ENCODE measurements around the gene TMEM236.
A peak's percentile ranks its signal among the peaks of the same experiment; 100 is the strongest.

TMEM236 gene

GRCh38 chr10:17756557-17757217, 4.7 kb downstream of the TMEM236 start:
- H3K4me3 ChIP-seq (replicated peaks in 1 of 2; ENCODE audit: low read depth in 2 of 2, low read length in 2 of 2): no peak overlapping the region
- peak; percentile 14 to 30 for DNase-seq (ENCODE audit: low read depth in 2 of 2)
- no peak for TF ChIP-seq CTCF (IDR thresholded peaks at IDR 0.05; ENCODE audit: low read depth, low read length)

GRCh38 chr10:17758200-17758599, 6.2 kb downstream of the TMEM236 start:
- TF ChIP-seq CTCF (IDR thresholded peaks at IDR 0.05; ENCODE audit: low read depth, low read length): no peak
- peak in 1 of 2 donors; percentile 47 for DNase-seq (ENCODE audit: low read depth in 2 of 2)
- no peak overlapping the region for H3K4me3 ChIP-seq (replicated peaks in 1 of 2; ENCODE audit: low read depth in 2 of 2, low read length in 2 of 2)

- H3K4me3 ChIP-seq (replicated peaks in 1 of 2; ENCODE audit: low read depth in 2 of 2, low read length in 2 of 2): no peak overlapping the region
- peak in 1 of 2 donors; percentile 51 for DNase-seq (ENCODE audit: low read depth in 2 of 2)
- TF ChIP-seq CTCF (IDR thresholded peaks at IDR 0.05; ENCODE audit: low read depth, low read length): no peak
Measured at GRCh38 chr10:17758896-17759295, 6.9 kb downstream of the TMEM236 start.

GRCh38 chr10:17764142-17764541, 12.1 kb downstream of the TMEM236 start:
- no peak for DNase-seq (ENCODE audit: low read depth in 2 of 2)
- H3K4me3 ChIP-seq (replicated peaks in 1 of 2; ENCODE audit: low read depth in 2 of 2, low read length in 2 of 2): no peak overlapping the region
- TF ChIP-seq CTCF (IDR thresholded peaks at IDR 0.05; ENCODE audit: low read depth, low read length): no peak

GRCh38 chr10:17765602-17766001, 13.6 kb downstream of the TMEM236 start:
- DNase-seq (ENCODE audit: low read depth in 2 of 2): no peak
- TF ChIP-seq CTCF (IDR thresholded peaks at IDR 0.05; ENCODE audit: low read depth, low read length): no peak
- H3K4me3 ChIP-seq (replicated peaks in 1 of 2; ENCODE audit: low read depth in 2 of 2, low read length in 2 of 2): no peak overlapping the region

DNA sequence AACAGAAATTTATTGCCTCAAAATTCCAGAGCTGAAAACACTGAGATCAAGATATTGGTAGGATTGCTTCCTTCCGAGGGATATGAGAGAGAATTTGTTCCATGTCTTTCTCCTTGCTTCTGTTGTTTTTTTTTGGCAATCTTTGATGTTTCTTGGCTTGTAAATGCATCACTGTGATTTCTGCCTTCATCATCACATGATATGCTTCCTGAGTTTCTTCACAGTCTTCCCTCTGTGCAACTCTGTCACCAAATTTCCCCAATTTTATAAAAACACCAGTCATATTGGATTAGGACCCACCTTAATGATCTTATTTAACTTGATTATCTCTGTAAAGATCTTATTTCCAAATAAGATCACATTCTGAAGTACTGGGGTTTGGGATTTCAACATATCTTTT, 14.7 kb downstream of the TMEM236 start:
- no peak for TF ChIP-seq CTCF (IDR thresholded peaks at IDR 0.05; ENCODE audit: low read depth, low read length)
- no peak for DNase-seq (ENCODE audit: low read depth in 2 of 2)
- H3K4me3 ChIP-seq (replicated peaks in 1 of 2; ENCODE audit: low read depth in 2 of 2, low read length in 2 of 2): no peak overlapping the region

- no peak for TF ChIP-seq CTCF (IDR thresholded peaks at IDR 0.05; ENCODE audit: low read depth, low read length)
- peak in 1 of 2 donors; percentile 31 for DNase-seq (ENCODE audit: low read depth in 2 of 2)
- no peak overlapping the region for H3K4me3 ChIP-seq (replicated peaks in 1 of 2; ENCODE audit: low read depth in 2 of 2, low read length in 2 of 2)
Measured at GRCh38 chr10:17768496-17768895, 16.5 kb downstream of the TMEM236 start.

All from cardiac fibroblast (primary cell).